ENCODE results near the gene PTN.

The PTN gene

GRCh38 chr7:137295739-137296324 lies 47.7 kb downstream of the PTN start:
- FAIRE-seq (no peak), DNase-seq (ENCODE audit: insufficient read length, low spot score) (no peak)
- no peak for TF ChIP-seq CTCF (IDR thresholded peaks at IDR 0.05; ENCODE audit: insufficient read depth, missing control alignments)

GRCh38 chr7:137289101-137289500 lies 54.4 kb downstream of the PTN start:
- no peak for FAIRE-seq
- DNase-seq (ENCODE audit: insufficient read length, low spot score), result no peak
- TF ChIP-seq CTCF (IDR thresholded peaks at IDR 0.05; ENCODE audit: insufficient read depth, missing control alignments), result no peak

GRCh38 chr7:137287651-137288258 lies 55.8 kb downstream of the PTN start:
- TF ChIP-seq CTCF (IDR thresholded peaks at IDR 0.05; ENCODE audit: insufficient read depth, missing control alignments), result peak; percentile 25
- FAIRE-seq (no peak), DNase-seq (ENCODE audit: insufficient read length, low spot score) (no peak)

GRCh38 chr7:137283153-137283552 lies 60.4 kb downstream of the PTN start:
- no peak for DNase-seq (ENCODE audit: insufficient read length, low spot score)
- FAIRE-seq, result no peak
- no peak for TF ChIP-seq CTCF (IDR thresholded peaks at IDR 0.05; ENCODE audit: insufficient read depth, missing control alignments)

- DNase-seq (ENCODE audit: insufficient read length, low spot score) (no peak), FAIRE-seq (no peak)
- no peak for TF ChIP-seq CTCF (IDR thresholded peaks at IDR 0.05; ENCODE audit: insufficient read depth, missing control alignments)
These were observed 61.5 kb downstream of the PTN start for GRCh38 chr7:137282043-137282442.

- FAIRE-seq, result no peak
- DNase-seq (ENCODE audit: insufficient read length, low spot score), result no peak
- no peak for TF ChIP-seq CTCF (IDR thresholded peaks at IDR 0.05; ENCODE audit: insufficient read depth, missing control alignments)
These were observed 67.3 kb downstream of the PTN start for GRCh38 chr7:137276189-137276588.

- FAIRE-seq (no peak), DNase-seq (ENCODE audit: insufficient read length, low spot score) (no peak)
- TF ChIP-seq CTCF (IDR thresholded peaks at IDR 0.05; ENCODE audit: insufficient read depth, missing control alignments), result no peak
These were observed 71.3 kb downstream of the PTN start for GRCh38 chr7:137272249-137272648.

Data from D721Med (cell line).